ENCODE results near the gene ARFGAP2. TPM values are rescaled to one million over a fixed set of nuclear protein-coding genes. Genes with fewer than 3 reads are reported as not detected.

Gene ARFGAP2
- total and polyA plus RNA-seq, 2 donors (not counting 3 experiments of a cell fraction or from before 2014, with no cell fraction given) = 78.9 to 108 TPM

DNA sequence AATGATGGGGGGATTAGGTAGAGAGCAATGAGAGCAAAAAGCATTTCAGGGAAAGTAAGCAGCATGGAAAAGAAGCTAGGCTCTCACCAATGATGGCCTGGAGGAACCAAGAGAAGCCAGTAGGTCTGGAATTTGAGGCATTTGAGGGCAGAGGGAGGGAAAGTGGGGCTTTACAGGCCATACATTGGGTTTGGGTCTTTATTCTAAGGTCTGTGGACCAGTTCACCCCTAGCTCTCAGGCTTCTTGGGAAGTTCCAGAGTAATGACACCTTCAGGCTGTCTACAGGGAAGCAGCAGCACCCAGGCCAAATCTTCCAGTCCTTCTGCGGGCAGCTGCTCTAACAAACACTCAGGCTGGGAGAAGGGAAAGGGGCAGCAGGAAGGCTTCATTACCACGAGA is 29.4 kb downstream of the ARFGAP2 start:
- Histone ChIP-seq H3K27me3 (ENCODE audit: control insufficient read depth in 2 of 2, insufficient read depth in 2 of 2, low read length in 2 of 2) (no peaks in the 10 kb centered on the region), H3K4me1 (ENCODE audit: control insufficient read depth, extremely low read depth, insufficient read depth, low read length) (no peaks in the 10 kb centered on the region), H3K9ac (replicated peaks; ENCODE audit: extremely low read depth, insufficient read depth, low read length) (no peak overlapping the region), H2AFZ (ENCODE audit: low read depth, low read length) (no peak overlapping the region), H3K79me2 (ENCODE audit: control insufficient read depth, insufficient read depth, low read length) (no peaks in the 10 kb centered on the region), H3K4me3 (replicated peaks in 1 of 3; ENCODE audit: insufficient read depth in 1 of 3, low read depth in 1 of 3, low read length in 3 of 3) (no peak overlapping the region), H3K4me2 (ENCODE audit: insufficient read depth, low read length) (no peak overlapping the region), H4K20me1 (replicated peaks; ENCODE audit: control insufficient read depth, extremely low read depth, insufficient read depth, low read length) (no peaks in the 10 kb centered on the region), H3K9me1 (replicated peaks; ENCODE audit: control insufficient read depth, extremely low read depth, insufficient read depth, low read length) (no peaks in the 10 kb centered on the region), H3K27ac (ENCODE audit: insufficient read depth, low read depth, low read length) (no peak overlapping the region), H3K9me3 (replicated peaks; ENCODE audit: control insufficient read depth, insufficient read depth, low read length) (no peaks in the 10 kb centered on the region), H3K36me3 (ENCODE audit: control insufficient read depth in 2 of 2, extremely low read depth in 1 of 2, insufficient read depth in 2 of 2, low read length in 2 of 2) (peaks cover 0 to 2% of the 10 kb centered on the region in 2 experiments)
- TF ChIP-seq EZH2 (IDR thresholded peaks at IDR 0.05; ENCODE audit: borderline replicate concordance, low read depth, low read length, severe bottlenecking) = no peak
- TF ChIP-seq, protein P1, sequence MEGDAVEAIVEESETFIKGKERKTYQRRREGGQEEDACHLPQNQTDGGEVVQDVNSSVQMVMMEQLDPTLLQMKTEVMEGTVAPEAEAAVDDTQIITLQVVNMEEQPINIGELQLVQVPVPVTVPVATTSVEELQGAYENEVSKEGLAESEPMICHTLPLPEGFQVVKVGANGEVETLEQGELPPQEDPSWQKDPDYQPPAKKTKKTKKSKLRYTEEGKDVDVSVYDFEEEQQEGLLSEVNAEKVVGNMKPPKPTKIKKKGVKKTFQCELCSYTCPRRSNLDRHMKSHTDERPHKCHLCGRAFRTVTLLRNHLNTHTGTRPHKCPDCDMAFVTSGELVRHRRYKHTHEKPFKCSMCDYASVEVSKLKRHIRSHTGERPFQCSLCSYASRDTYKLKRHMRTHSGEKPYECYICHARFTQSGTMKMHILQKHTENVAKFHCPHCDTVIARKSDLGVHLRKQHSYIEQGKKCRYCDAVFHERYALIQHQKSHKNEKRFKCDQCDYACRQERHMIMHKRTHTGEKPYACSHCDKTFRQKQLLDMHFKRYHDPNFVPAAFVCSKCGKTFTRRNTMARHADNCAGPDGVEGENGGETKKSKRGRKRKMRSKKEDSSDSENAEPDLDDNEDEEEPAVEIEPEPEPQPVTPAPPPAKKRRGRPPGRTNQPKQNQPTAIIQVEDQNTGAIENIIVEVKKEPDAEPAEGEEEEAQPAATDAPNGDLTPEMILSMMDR (IDR thresholded peaks at IDR 0.05; ENCODE audit: extremely low read depth in 1 of 2, insufficient read depth in 1 of 2, low read depth in 1 of 2, low read length in 2 of 2) = no peak
- TF ChIP-seq MYC (IDR thresholded peaks at IDR 0.05; ENCODE audit: low read depth, low read length) = no peak
- ChIA-PET POLR2A (no interaction called here), CTCF (interaction anchor here (1.0 to 1.7 kb wide), 3 partner anchors 11 to 227 kb away, joined by 3 to 4 read pairs (median 4); no protein-coding TSS in a partner anchor)
- intact Hi-C loops (cut with micrococcal nuclease) = no loop called here
- no peak for FAIRE-seq
- no peak for DNase-seq (ENCODE audit: low read depth, low spot score)
- BruUV-seq (replicated peaks) = no TSS peak
- dilution Hi-C loops (cut with MboI; ENCODE audit: extremely low pct_ligation_motif_present, low sequenced_read_pairs) = no loop called here

- FAIRE-seq (no peak), DNase-seq (ENCODE audit: low read depth, low spot score) (no peak)
- Histone ChIP-seq H3K9me1 (replicated peaks; ENCODE audit: control insufficient read depth, extremely low read depth, insufficient read depth, low read length) (no peaks in the 10 kb centered on the region), H3K79me2 (ENCODE audit: control insufficient read depth, insufficient read depth, low read length) (no peaks in the 10 kb centered on the region), H3K27me3 (ENCODE audit: control insufficient read depth in 2 of 2, insufficient read depth in 2 of 2, low read length in 2 of 2) (no peaks in the 10 kb centered on the region), H3K4me2 (ENCODE audit: insufficient read depth, low read length) (no peak overlapping the region), H4K20me1 (replicated peaks; ENCODE audit: control insufficient read depth, extremely low read depth, insufficient read depth, low read length) (no peaks in the 10 kb centered on the region), H3K9me3 (replicated peaks; ENCODE audit: control insufficient read depth, insufficient read depth, low read length) (no peaks in the 10 kb centered on the region), H3K9ac (replicated peaks; ENCODE audit: extremely low read depth, insufficient read depth, low read length) (no peak overlapping the region), H3K27ac (ENCODE audit: insufficient read depth, low read depth, low read length) (no peak overlapping the region), H2AFZ (ENCODE audit: low read depth, low read length) (no peak overlapping the region), H3K4me3 (replicated peaks in 1 of 3; ENCODE audit: insufficient read depth in 1 of 3, low read depth in 1 of 3, low read length in 3 of 3) (no peak overlapping the region), H3K4me1 (ENCODE audit: control insufficient read depth, extremely low read depth, insufficient read depth, low read length) (no peaks in the 10 kb centered on the region), H3K36me3 (ENCODE audit: control insufficient read depth in 2 of 2, extremely low read depth in 1 of 2, insufficient read depth in 2 of 2, low read length in 2 of 2) (peaks cover 0 to 2% of the 10 kb centered on the region in 2 experiments)
- ChIA-PET POLR2A (no interaction called here), CTCF (interaction anchor here (1.6 to 3.6 kb wide), 2 partner anchors 8 to 12 kb away, joined by 3 to 20 read pairs; no protein-coding TSS in a partner anchor)
- dilution Hi-C loops (cut with MboI; ENCODE audit: extremely low pct_ligation_motif_present, low sequenced_read_pairs) = no loop called here
- BruUV-seq (replicated peaks) = no TSS peak
- TF ChIP-seq GATA2 (IDR thresholded peaks at IDR 0.05; ENCODE audit: insufficient read depth, insufficient read length, low read depth, low read length) (no peak), FOS (IDR thresholded peaks at IDR 0.05; ENCODE audit: borderline replicate concordance, insufficient read depth, low read length) (no peak), JUN (IDR thresholded peaks at IDR 0.05; ENCODE audit: borderline replicate concordance, insufficient read depth, insufficient read length, low read depth) (no peak), POLR2A (IDR thresholded peaks at IDR 0.05; ENCODE audit: low read depth, low read length) (no peak), MYC (IDR thresholded peaks at IDR 0.05; ENCODE audit: low read depth, low read length) (no peak), MAX (IDR thresholded peaks at IDR 0.05; ENCODE audit: insufficient read depth, insufficient read length) (no peak), EZH2 (IDR thresholded peaks at IDR 0.05; ENCODE audit: borderline replicate concordance, low read depth, low read length, severe bottlenecking) (no peak), POLR2AphosphoS5 (IDR thresholded peaks at IDR 0.05; ENCODE audit: insufficient read depth, low read depth, low read length) (no peak)
- TF ChIP-seq, protein P1 (IDR thresholded peaks at IDR 0.05; ENCODE audit: extremely low read depth in 1 of 2, insufficient read depth in 1 of 2, low read depth in 1 of 2, low read length in 2 of 2) = no peak
- intact Hi-C loops (cut with micrococcal nuclease) = no loop called here
These were observed 32.1 kb downstream of the ARFGAP2 start for GRCh38 chr11:47144541-47144940.
